ENCODE measurements around the gene IRX5.

Gene IRX5

GRCh38 chr16:54933281-54934011 is 2.8 kb downstream of the IRX5 start:
- H3K4me1 ChIP-seq (ENCODE audit: insufficient read depth, low read length) = peaks cover 15% of the 10 kb centered on the region
- no peak overlapping the region for H2AFZ ChIP-seq (ENCODE audit: low read depth, low read length)
- peaks cover 25% of the 10 kb centered on the region for H3K9me3 ChIP-seq (ENCODE audit: low read length)
- H3K27me3 ChIP-seq (ENCODE audit: insufficient read depth, low read length) = no peaks in the 10 kb centered on the region
- peaks cover 62% of the 10 kb centered on the region for H3K36me3 ChIP-seq (ENCODE audit: insufficient read depth, low read length)
- peak overlapping the region; percentile 99 for H3K4me3 ChIP-seq (ENCODE audit: low read length)

DNA sequence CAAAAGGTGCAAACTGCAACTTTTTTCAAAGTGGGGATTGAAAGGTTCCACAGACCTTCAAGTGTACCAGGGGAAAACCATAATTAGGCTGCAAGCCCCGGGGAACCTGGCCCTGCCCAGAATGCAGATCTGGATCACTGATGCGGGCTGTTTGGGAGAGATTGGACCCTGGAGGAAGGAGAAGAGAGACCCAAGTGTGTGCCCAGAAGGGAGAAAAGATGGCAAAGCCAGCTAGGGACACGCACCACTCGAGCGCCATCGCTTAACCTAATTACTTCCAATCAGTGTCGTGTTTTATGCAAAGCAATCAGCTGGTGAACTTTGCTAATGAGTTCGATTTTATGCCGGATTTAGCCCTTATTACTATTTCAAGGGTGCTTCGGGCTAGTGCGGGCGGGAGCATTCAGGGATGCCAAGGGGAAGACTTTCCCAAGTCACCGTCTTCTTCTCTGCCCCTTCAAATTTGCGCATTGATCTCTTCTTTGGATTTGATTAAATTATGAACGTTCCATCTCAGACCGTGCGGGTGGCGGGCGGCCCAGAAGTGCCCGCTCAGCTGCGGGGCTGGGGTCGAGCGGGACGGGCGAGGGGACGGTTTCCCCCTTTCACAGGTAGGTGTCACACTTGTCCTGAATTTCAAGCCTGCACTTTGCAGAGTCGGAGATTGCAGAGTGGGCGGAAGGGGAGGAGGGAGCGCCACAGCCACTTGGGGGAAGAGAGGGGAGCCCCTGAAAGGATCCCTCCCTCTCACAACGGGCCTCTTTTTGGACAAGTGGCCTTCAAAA is 4.0 kb downstream of the IRX5 start:
- Histone ChIP-seq H3K4me3 (ENCODE audit: low read length) (peak overlapping the region; percentile 99), H3K36me3 (ENCODE audit: insufficient read depth, low read length) (peaks cover 74% of the 10 kb centered on the region), H3K9me3 (ENCODE audit: low read length) (peaks cover 31% of the 10 kb centered on the region), H3K27me3 (ENCODE audit: insufficient read depth, low read length) (no peaks in the 10 kb centered on the region), H3K4me1 (ENCODE audit: insufficient read depth, low read length) (peaks cover 15% of the 10 kb centered on the region), H2AFZ (ENCODE audit: low read depth, low read length) (no peak overlapping the region)

DNA sequence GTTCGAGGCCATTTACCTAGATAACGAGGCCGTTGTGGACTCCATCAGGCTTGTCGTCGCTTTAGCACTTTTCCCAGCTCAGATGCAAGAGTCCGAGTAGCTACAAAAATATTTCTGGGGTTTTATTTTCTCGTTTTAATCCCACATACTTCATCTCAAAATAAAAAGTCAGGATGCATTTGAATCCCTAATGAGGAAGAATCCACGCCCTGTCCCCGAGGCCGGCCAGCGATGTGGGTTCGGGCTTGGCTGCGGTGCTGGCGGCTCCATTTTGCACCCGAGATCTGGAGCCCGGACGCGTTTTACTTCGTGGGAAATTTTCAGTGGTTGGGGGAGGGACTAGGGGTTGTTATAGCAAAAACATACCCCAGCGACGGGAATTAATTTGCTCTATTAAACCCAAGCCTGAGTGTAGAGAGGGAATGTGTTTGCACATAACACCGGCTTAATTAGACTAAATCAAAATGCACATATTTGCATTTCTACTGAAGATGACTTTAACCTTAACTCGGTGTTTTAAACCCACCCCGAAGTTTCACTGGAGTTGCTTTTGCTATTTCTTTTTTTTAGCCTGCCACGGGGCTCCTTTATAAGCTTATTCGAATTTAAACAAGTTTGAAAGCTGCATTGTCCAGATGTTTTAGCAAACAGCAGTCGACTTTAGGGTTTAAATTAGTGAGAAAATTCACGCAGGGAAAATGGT is 4.8 kb downstream of the IRX5 start:
- H3K9me3 ChIP-seq (ENCODE audit: low read length) = peaks cover 33% of the 10 kb centered on the region
- H3K4me1 ChIP-seq (ENCODE audit: insufficient read depth, low read length) = peaks cover 15% of the 10 kb centered on the region
- H3K36me3 ChIP-seq (ENCODE audit: insufficient read depth, low read length) = peaks cover 82% of the 10 kb centered on the region
- peak overlapping the region; percentile 99 for H3K4me3 ChIP-seq (ENCODE audit: low read length)
- no peaks in the 10 kb centered on the region for H3K27me3 ChIP-seq (ENCODE audit: insufficient read depth, low read length)
- no peak overlapping the region for H2AFZ ChIP-seq (ENCODE audit: low read depth, low read length)

GRCh38 chr16:54936201-54936978 is 5.7 kb downstream of the IRX5 start:
- Histone ChIP-seq H3K4me3 (ENCODE audit: low read length) (peak overlapping the region; percentile 99), H3K36me3 (ENCODE audit: insufficient read depth, low read length) (peaks cover 91% of the 10 kb centered on the region), H3K27me3 (ENCODE audit: insufficient read depth, low read length) (no peaks in the 10 kb centered on the region), H2AFZ (ENCODE audit: low read depth, low read length) (no peak overlapping the region), H3K9me3 (ENCODE audit: low read length) (peaks cover 33% of the 10 kb centered on the region), H3K4me1 (ENCODE audit: insufficient read depth, low read length) (peaks cover 15% of the 10 kb centered on the region)

DNA sequence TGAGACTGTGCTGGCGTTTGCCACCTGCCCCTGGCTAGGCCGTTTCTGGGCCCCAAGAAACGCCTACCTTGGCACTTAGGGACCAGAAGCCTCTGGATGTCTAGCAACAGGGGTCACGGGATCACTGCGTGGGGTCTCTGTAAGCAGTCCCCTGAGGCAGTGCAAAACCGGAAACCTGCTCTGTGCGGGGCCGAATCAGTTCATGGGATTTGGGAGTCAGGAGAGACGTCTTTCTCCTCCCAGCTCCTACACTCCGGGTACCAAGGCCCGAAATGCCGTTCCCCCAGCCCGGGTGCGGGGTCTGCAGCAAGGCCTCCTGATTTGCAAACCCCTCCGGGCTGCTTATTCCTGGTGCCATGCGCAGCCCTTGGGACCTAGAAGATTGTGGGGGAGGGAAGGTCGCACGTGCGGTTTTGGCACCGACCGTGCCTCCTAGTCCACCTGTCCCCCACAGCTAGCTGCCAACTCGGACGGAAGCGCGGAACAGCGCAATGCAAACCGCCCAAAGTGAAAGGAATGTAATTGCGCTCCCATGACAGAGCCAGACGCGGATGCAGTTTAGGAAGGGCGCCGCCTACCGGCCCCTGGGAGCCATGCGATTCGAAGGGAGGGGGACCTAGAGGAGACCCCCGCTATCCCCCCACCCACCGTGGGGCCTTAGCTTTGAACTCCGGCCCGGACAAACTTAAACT is 6.5 kb downstream of the IRX5 start:
- peak overlapping the region; percentile 99 for H3K4me3 ChIP-seq (ENCODE audit: low read length)

DNA sequence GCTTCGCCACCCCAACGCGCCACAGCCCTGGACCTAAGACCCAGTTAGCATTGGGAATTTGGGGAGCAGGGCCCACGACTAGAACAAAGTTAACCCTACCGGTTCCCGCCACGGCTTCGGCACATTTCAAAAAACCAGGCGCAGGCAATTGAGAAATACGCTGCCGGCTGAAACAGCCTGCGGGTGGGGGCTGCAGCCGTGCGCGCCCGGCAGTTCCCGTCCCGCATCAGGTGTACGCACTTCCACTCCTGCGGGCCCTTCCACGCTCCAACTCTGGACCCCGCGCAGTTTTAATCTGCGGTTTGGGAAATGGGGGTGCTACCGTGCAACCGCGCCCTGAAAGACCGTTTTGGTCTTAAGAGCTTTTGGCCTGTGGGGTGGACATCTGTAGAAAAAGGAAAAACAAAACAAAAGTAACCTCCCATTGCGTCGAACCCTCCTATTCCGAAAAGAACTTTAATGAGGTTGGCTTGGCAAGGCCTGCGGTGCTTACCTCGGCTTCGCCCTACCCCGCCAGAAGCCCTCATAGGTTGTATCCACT is 7.1 kb downstream of the IRX5 start:
- Histone ChIP-seq H3K4me3 (ENCODE audit: low read length) (no peak overlapping the region), H3K36me3 (ENCODE audit: insufficient read depth, low read length) (peaks cover 92% of the 10 kb centered on the region), H3K27me3 (ENCODE audit: insufficient read depth, low read length) (no peaks in the 10 kb centered on the region), H3K4me1 (ENCODE audit: insufficient read depth, low read length) (peaks cover 15% of the 10 kb centered on the region), H3K9me3 (ENCODE audit: low read length) (peaks cover 33% of the 10 kb centered on the region), H2AFZ (ENCODE audit: low read depth, low read length) (no peak overlapping the region)

More for the DNA sequence above, 6.5 kb downstream of the IRX5 start:
- H3K36me3 ChIP-seq (ENCODE audit: insufficient read depth, low read length) = peaks cover 95% of the 10 kb centered on the region
- H3K9me3 ChIP-seq (ENCODE audit: low read length) = peaks cover 33% of the 10 kb centered on the region
- H2AFZ ChIP-seq (ENCODE audit: low read depth, low read length) = no peak overlapping the region
- H3K4me1 ChIP-seq (ENCODE audit: insufficient read depth, low read length) = peaks cover 15% of the 10 kb centered on the region
- H3K27me3 ChIP-seq (ENCODE audit: insufficient read depth, low read length) = no peaks in the 10 kb centered on the region

- Histone ChIP-seq H3K36me3 (ENCODE audit: insufficient read depth, low read length) (peaks cover 86% of the 10 kb centered on the region), H3K9me3 (ENCODE audit: low read length) (peaks cover 33% of the 10 kb centered on the region), H3K4me3 (ENCODE audit: low read length) (no peak overlapping the region), H2AFZ (ENCODE audit: low read depth, low read length) (no peak overlapping the region), H3K4me1 (ENCODE audit: insufficient read depth, low read length) (peaks cover 20% of the 10 kb centered on the region), H3K27me3 (ENCODE audit: insufficient read depth, low read length) (no peaks in the 10 kb centered on the region)
Measured at GRCh38 chr16:54938212-54939028, 7.8 kb downstream of the IRX5 start.

GRCh38 chr16:54939029-54939346 is 8.3 kb downstream of the IRX5 start:
- Histone ChIP-seq H3K27me3 (ENCODE audit: insufficient read depth, low read length) (no peaks in the 10 kb centered on the region), H2AFZ (ENCODE audit: low read depth, low read length) (no peak overlapping the region), H3K36me3 (ENCODE audit: insufficient read depth, low read length) (peaks cover 82% of the 10 kb centered on the region), H3K4me3 (ENCODE audit: low read length) (no peak overlapping the region), H3K9me3 (ENCODE audit: low read length) (peaks cover 33% of the 10 kb centered on the region), H3K4me1 (ENCODE audit: insufficient read depth, low read length) (peaks cover 20% of the 10 kb centered on the region)

DNA sequence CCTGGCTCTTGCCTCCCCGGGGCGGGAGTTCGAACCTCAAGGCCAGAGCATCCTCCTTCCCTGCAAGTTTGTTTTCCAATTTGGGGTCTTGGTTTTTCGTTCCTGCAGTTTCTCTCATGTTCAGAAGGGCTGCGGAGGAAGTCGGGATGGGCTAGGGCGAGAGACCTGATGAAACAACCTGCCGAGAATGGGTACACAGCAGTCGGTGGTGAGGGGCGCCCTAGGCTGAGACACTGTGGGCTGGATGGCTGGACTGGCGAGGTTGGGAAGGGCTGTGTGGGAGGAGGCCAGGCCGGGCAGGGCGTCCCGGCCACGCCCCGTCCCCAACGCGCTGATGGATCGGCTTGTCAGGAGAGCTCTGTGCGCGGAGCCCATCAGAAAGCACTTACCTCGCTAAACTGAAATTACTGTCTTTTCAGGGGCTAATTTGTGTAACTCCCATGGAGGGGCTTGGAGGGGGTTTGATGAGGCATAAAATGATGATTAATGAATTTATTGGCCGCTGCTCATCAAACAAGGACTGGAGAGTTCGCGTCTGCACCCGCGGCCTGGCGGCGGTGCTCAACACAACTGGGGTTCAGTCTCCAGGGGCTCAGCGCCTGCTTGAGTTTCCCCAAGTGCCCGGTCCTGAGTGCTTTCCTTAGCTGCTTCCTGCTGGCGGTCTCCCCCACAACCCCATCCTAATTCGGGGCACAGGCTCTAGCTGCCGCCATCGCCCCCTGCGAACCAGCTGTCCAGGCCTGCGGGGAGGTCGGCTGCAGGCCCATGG is 9.0 kb downstream of the IRX5 start:
- Histone ChIP-seq H3K4me3 (ENCODE audit: low read length) (no peak overlapping the region), H3K36me3 (ENCODE audit: insufficient read depth, low read length) (peaks cover 79% of the 10 kb centered on the region)

DNA sequence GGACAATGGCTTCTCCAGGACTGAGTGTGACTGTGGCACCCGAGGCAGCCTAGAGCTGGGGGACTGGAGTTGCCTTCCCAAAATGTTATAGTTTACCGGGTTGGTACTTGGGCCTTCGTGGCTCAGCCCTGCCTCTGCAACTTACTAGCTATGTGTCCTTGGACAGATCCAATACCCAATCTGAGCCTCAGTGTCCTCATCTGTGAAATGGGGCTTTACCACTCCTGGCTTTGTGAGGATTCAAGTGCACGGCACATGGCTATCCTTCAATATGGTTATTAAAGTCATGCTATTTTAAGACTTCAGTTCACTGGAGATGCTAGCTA is 9.6 kb downstream of the IRX5 start:
- peaks cover 16% of the 10 kb centered on the region for H3K4me1 ChIP-seq (ENCODE audit: insufficient read depth, low read length)
- H3K36me3 ChIP-seq (ENCODE audit: insufficient read depth, low read length) = peaks cover 79% of the 10 kb centered on the region
- H2AFZ ChIP-seq (ENCODE audit: low read depth, low read length) = no peak overlapping the region
- peaks cover 28% of the 10 kb centered on the region for H3K9me3 ChIP-seq (ENCODE audit: low read length)
- H3K27me3 ChIP-seq (ENCODE audit: insufficient read depth, low read length) = no peaks in the 10 kb centered on the region
- no peak overlapping the region for H3K4me3 ChIP-seq (ENCODE audit: low read length)

More for the DNA sequence above, 9.0 kb downstream of the IRX5 start:
- no peaks in the 10 kb centered on the region for H3K27me3 ChIP-seq (ENCODE audit: insufficient read depth, low read length)
- no peak overlapping the region for H2AFZ ChIP-seq (ENCODE audit: low read depth, low read length)
- peaks cover 16% of the 10 kb centered on the region for H3K4me1 ChIP-seq (ENCODE audit: insufficient read depth, low read length)
- peaks cover 30% of the 10 kb centered on the region for H3K9me3 ChIP-seq (ENCODE audit: low read length)

GRCh38 chr16:54942353-54942943 is 11.8 kb downstream of the IRX5 start:
- peaks cover 61% of the 10 kb centered on the region for H3K36me3 ChIP-seq (ENCODE audit: insufficient read depth, low read length)
- no peaks in the 10 kb centered on the region for H3K27me3 ChIP-seq (ENCODE audit: insufficient read depth, low read length)
- peaks cover 5% of the 10 kb centered on the region for H3K4me1 ChIP-seq (ENCODE audit: insufficient read depth, low read length)
- H3K9me3 ChIP-seq (ENCODE audit: low read length) = peaks cover 17% of the 10 kb centered on the region
- no peak overlapping the region for H2AFZ ChIP-seq (ENCODE audit: low read depth, low read length)
- no peak overlapping the region for H3K4me3 ChIP-seq (ENCODE audit: low read length)

All from neuron (in vitro differentiated cells).